ENCODE measurements around the gene LRP5.
A peak's percentile ranks its signal among the peaks of the same experiment; 100 is the strongest.

Gene LRP5

DNA sequence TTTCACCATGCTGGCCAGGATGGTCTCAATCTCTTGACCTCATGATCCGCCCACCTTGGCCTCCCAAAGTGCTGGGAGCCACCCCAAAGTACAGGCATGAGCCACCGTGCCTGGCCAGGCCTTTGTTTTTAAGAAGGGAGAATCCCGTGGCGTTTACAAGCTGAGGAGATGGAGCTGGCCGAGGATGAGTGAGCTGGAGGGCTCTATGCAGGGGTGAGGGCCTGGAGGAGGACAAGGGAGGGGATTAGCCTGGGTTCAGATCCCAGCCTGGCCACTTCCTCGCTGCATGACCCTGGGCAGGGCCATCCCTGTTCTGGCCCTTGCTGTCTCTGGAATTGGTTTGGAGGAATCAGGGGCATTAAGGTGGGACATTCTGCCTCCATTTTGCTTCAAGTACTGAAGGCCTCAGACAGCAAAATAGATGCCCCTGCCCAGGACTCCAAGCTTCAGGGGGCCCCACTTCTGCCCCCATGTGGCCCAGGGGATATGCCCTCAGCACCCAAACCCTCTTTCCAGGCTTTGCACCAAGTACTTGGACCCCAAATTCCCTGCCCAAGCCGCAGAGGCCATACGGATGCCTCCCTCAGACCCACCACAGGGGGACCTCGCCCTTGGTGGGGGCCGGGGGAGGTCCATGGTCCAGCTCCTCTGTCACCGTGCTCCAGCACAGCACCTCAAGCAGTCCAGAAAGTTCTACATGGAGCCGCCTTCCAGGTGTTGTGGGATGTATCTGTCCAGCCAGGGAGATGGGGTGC is 12.1 kb upstream of the LRP5 start:
- DNase-seq (ENCODE audit: low read depth) = no peak
- TF ChIP-seq, protein P1, sequence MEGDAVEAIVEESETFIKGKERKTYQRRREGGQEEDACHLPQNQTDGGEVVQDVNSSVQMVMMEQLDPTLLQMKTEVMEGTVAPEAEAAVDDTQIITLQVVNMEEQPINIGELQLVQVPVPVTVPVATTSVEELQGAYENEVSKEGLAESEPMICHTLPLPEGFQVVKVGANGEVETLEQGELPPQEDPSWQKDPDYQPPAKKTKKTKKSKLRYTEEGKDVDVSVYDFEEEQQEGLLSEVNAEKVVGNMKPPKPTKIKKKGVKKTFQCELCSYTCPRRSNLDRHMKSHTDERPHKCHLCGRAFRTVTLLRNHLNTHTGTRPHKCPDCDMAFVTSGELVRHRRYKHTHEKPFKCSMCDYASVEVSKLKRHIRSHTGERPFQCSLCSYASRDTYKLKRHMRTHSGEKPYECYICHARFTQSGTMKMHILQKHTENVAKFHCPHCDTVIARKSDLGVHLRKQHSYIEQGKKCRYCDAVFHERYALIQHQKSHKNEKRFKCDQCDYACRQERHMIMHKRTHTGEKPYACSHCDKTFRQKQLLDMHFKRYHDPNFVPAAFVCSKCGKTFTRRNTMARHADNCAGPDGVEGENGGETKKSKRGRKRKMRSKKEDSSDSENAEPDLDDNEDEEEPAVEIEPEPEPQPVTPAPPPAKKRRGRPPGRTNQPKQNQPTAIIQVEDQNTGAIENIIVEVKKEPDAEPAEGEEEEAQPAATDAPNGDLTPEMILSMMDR (IDR thresholded peaks at IDR 0.05; ENCODE audit: insufficient read depth, low read depth, low read length, missing control alignments) = no peak
- H3K4me3 ChIP-seq (ENCODE audit: low read length) = no peak overlapping the region

DNA sequence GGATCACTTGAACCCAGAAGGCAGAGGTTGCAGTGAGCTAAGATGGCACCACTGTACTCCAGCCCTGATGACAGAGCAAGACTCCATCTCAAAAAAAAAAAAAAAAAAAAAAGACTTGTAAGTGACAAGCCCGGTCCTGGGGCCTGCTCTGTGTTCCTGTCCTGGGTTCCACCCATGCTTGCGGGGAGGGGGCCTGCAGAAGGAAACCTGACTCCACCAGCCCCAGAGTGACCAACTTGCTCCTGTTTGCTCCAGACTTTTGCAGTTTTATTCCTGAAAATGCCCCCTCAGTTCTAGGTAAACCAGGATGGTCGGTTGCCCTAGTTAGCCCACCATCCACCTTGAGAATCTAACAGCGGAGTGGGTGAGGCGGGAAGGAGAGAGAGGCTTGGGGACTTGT is 10.1 kb upstream of the LRP5 start:
- TF ChIP-seq, protein P1 (IDR thresholded peaks at IDR 0.05; ENCODE audit: insufficient read depth, low read depth, low read length, missing control alignments) = no peak
- no peak for DNase-seq (ENCODE audit: low read depth)
- no peak overlapping the region for H3K4me3 ChIP-seq (ENCODE audit: low read length)

DNA sequence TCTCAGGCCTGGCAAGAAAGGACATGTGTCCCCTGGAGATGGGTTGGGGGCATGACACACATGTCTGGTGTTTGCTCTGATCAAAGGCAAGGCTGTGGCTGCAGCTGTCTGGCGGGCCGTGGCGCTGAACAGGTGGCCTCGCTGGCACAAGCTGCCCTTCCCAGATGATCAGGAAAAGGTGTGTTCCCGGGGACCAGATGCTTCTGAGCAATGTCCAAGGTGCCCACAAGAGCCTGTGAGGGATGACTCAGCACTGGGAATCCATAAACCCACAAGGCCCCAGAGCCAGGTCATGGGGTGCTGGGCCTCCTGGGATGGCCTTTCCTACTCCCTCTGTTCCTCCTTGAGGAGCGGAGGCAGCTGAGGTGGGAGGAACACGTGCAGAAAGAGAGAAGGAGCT is 9.7 kb upstream of the LRP5 start:
- peak; percentile 54 for DNase-seq (ENCODE audit: low read depth)
- TF ChIP-seq, protein P1 (IDR thresholded peaks at IDR 0.05; ENCODE audit: insufficient read depth, low read depth, low read length, missing control alignments) = no peak
- no peak overlapping the region for H3K4me3 ChIP-seq (ENCODE audit: low read length)

DNA sequence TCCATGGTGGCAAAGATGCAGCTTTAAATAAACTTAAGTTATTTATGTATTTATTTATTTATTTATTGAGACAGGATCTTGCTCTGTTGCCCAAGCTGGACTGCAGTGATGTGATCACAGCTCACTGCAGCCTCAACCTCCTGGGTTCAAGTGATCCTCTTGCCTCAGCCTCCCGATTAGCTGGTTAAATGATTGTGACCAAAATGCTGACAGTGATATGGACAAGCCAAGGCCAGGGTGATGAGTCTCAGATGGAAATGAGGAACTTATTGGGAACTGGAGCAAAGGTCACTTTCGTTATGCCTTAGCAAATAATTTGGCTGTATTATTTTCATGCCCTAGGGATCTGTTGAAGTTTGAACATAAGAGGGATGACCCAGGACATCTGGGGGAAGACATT is 9.3 kb upstream of the LRP5 start:
- H3K4me3 ChIP-seq (ENCODE audit: low read length) = no peak overlapping the region

DNA sequence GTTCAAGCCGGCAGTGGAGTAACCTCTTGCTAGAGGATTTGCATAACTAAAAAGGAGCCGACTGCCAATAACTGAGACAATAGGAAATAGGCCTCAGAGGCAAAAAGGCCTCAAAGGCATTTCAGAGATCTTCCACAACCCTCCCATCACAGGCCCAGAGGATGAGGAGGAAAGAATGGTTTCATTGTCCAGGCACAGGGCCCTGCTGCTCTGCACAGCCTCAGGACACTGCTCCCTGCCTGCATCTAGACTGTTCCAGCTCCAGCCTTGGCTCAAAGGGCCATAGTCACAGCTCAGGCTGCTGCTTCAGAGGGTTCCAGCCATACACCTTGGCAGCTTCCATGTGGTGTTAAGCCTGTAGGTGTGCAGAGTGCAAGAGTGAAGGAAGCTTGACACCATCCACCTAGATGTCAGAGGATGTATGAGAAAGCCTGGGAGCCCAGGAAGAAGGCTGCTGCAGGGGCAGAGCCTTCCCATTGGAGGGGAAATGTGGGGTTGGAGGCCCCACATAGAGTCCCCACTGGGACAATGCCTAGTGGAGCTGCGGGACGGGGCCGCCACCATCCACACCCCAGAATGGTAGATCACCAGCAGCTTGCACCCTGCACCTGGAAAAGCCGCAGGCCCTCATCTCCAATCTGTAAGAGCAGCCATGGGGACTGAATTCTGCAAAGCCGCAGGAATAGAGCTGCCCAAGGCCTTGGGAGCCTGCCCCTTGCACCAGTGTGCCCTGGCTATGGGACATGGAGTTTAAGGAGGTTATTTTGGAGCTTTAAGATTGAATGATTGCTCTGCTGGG is 8.2 kb upstream of the LRP5 start:
- DNase-seq (ENCODE audit: low read depth) = no peak
- H3K4me3 ChIP-seq (ENCODE audit: low read length) = no peak overlapping the region
- TF ChIP-seq, protein P1 (IDR thresholded peaks at IDR 0.05; ENCODE audit: insufficient read depth, low read depth, low read length, missing control alignments) = no peak

More for the DNA sequence above, 9.3 kb upstream of the LRP5 start:
- DNase-seq (ENCODE audit: low read depth) = no peak
- TF ChIP-seq, protein P1 (IDR thresholded peaks at IDR 0.05; ENCODE audit: insufficient read depth, low read depth, low read length, missing control alignments) = no peak

DNA sequence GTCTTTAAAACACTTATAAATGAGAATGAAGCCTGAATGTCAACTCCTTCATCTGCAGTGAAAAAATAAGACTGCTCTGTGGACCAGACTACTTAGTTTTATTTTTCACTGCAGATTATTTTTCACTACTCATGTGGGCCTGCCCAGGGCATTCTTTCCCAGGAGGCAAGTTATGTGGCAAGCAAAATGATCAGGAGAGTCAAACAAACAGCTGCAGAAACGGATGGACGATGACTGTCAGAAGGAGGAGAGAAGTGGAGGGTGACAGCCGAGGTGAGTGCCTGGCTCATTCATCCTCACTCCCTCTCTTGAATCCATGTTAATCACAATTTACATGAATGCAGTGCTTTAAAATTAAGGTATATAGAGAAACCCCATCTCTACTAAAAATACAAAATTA is 5.8 kb upstream of the LRP5 start:
- DNase-seq (ENCODE audit: low read depth) = no peak
- TF ChIP-seq, protein P1 (IDR thresholded peaks at IDR 0.05; ENCODE audit: insufficient read depth, low read depth, low read length, missing control alignments) = no peak
- no peak overlapping the region for H3K4me3 ChIP-seq (ENCODE audit: low read length)

Data from epithelial cell of esophagus (primary cell).